NCI-H1436 treated with DMSO at 0.1 percent for 48 hours (cell line): Measurements from ENCODE around the gene TM7SF2.
A peak's percentile ranks its signal among the peaks of the same experiment; 100 is the strongest.

ENCODE experiments used
- DNase-seq: peaks from one replicate; lab custom pipeline; 2025; lab: John Stamatoyannopoulos, UW

TM7SF2 gene

DNA sequence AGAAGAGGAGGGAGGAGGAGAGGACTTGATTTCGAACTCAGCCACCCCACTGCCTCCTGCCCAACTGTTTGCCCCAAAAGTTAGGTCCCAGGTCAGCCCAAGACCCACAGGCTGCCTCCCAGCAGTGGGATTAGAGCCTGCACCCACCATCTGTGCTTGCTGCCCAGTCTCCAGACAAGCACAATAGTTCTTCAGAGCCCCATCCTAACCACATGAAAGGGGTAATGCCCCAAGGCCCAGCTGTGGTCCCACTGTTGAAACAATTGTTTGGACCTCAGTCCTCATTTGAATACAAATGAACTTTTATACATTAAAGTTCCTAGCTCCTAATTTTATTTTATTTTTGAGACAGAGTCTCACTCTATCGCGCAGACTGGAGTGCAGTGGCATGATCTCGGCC lies 21.0 kb upstream of the TM7SF2 start:
- no peak for DNase-seq

DNA sequence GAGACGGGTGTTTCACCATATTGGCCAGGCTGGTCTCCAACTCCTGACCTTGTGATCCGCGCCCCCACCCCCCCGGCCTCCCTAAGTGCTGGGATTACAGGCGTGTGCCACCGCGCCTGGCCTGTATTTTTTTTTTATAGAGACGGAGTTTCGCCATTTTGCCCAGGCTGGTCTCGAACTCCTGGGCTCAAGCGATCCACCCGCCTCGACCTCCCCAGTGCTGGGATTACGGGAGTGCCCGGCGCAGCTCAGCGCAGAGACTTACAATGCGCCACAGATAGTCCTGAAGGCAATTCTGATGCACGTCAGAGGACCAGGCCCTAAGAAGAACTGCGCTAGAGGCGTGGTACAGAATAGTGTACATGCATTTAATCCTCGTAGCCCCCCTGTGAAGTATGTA lies 16.2 kb upstream of the TM7SF2 start:
- no peak for DNase-seq

DNA sequence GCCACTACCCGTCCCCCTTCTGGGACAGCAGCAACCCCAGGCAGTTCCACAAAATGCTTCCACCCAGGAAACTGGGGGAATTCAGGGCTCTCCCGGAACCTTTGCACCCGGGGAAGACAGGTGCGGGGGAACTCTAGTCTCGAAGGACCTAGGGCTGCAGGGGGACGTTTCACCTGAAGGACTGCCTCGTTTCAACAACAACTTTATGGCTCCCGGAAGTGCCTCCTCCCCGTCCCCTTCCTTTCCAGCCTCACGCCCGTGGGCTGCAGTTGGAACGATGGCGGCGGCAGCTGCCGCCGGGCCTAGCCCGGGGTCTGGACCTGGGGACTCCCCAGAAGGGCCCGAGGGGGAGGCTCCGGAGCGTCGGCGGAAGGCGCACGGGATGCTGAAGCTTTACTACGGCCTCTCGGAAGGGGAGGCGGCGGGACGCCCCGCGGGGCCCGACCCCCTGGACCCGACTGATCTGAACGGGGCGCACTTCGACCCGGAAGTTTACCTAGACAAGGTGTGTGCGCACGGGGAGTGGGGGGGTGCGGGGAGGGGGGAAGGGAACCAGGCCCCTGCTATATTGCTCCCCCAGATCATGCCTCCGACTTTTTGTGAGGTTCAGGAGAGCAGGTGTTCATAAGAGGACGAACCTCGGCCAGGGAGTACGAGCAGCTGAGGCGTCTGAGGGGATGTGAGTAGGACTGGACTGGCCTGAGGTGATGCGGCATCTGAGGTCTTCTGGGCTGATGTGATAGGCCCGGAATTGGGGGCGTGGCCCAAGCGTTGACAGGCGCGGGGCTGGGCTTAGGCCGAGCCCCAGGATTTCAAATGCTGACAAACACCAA lies 15.5 kb upstream of the TM7SF2 start, which contains the start of gene VPS51:
TSS of gene VPS51 (plus strand) at position 241 of the 833 bp plus-strand sequence. CDS start at position 278, 37 bp downstream.
- DNase-seq = peak; percentile 67

DNA sequence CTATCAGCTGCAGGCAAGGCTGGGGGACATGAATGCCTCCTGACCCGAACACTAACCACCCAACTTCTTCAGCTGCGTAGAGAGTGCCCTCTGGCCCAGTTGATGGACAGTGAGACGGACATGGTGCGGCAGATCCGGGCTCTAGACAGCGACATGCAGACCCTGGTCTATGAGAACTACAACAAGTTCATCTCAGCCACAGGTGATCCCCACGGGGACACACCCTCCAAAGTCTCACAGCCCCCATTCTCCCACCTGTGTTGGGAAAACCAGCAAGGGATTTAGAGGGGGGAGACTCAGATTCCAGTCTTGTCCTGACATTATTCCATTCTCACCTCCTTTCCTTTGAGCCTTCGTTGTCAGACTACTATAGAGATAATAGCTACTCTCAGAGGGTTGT lies 14.7 kb upstream of the TM7SF2 start:
- no peak for DNase-seq

DNA sequence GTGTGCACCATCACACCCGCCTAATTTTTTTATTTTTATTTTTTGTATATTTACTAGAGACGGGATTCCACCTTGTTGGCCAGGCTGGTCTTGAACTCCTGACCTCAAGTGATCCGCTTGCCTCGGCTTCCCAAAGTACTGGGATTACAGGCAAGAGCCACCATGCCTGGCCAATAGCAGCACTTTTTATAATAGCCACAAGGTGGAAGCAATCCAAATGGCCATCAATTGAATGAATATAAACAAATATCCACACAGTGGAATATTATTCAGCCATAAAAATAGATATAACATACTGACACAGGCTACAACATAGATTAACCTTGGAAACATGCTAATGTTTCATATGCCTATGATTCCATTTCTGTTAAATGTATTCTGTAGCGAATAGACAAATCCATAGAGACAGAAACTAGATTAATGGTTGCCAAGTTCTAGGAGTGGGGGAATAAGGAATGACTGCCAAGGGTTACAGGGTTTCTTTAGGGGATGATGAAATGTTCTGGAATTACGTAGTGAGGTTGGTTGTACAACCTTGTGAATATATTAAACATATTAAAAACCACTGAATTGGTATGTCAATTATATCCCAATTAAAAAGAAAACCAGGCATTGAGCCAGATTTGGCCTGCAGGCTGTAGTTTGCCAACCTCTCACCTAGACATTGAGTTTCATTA lies 10.9 kb upstream of the TM7SF2 start:
- no peak for DNase-seq

DNA sequence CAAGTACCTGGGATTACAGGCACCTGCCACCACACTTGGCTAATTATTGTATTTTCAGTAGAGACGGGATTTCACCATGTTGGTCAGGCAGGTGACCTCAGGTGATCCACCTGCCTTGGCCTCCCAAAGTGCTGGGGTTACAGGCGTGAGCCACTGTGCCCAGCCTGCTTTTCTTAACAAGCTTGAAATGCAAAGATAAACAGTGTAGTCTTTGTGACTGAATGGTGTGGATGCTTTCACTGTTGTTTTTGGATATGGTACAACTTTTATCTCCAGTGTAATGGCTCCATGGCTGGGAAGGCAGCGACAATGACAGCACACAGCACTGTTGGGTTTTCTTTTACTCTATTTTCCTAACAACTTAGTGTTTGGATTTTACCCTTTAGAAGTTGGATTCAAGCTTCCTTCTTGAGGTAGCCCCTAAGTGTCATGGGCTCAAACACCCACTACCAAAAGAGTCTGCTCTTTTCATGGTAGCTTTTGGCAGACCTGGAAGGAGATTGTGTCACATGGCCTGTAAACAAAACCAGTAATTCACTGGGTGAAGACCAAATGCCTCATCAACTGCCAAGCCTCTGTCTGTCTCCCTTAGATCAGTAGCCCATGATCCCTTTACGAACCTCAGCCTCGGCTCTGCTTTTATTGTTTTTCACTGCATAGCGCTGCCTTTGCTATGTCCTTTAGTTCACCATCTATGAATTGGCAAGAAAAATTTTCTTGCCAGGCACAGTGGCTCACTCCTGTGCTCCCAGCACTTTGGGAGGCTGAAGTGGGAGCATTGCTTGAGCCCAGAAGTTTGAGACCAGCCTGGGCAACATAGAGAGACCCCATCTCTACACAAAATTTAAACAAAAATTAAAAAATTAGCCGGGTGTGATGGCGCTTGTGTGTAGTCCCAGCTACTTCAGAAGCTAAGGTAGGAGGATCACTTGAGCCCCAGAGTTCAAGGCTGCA lies 9.3 kb upstream of the TM7SF2 start:
- no peak for DNase-seq

DNA sequence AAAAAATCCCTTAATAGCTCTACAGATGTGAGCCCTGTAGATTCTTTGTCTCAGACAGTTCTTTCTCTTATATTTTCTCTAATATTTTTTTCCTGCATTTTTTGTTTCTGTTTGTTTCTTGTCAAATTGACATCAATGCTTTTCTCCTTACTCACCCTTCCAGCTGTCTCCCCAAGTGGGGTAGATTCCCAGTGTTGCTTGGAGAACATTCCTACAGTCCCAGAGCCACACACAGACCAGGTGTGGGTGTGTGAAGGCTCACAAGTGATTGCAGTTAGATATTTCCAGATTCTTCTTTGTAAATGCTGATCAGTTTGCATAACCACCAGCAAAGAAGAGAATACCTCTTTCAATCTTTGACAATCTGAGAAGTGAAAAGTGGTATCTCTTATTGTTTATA lies 8.2 kb upstream of the TM7SF2 start:
- DNase-seq = no peak

DNA sequence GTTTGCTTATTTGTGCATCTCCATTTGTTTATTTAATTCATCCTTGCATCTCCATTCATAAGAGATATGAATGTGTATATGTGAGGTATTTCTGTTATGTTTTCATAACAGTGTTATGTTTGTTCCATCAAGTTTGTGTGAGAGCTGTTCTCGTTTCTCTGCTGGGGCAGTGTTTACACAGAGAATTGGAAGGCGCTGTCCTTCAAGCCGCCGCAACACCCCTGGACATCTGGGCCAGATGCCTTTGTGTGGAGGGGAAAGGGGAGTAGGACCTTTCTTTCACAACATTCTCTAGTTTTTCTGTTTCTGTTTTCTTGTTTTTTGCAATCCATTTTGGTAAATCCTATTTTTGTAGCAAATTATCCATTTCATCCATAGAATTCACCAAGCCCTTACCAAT lies 7.0 kb upstream of the TM7SF2 start:
- no peak for DNase-seq

DNA sequence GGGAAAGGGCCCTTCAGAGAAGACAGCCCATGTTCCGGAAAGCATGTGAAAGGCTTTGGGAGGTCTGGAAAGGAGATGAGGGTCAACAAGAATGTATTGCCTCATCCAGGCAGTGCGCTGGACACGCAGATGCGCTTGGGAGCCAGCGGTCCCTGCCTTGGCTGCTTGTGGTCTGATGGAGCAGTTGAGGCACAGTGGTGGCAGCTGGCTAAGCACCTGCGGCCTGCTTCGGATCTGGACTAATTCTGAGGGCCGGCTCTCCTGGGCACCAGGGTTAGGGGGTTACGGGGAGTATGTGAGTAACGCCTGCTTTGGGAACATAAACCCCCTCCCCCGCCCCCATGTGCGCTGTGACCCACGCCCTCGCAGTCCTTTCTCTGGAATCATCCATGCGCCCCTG lies 4.6 kb upstream of the TM7SF2 start:
- DNase-seq = no peak

DNA sequence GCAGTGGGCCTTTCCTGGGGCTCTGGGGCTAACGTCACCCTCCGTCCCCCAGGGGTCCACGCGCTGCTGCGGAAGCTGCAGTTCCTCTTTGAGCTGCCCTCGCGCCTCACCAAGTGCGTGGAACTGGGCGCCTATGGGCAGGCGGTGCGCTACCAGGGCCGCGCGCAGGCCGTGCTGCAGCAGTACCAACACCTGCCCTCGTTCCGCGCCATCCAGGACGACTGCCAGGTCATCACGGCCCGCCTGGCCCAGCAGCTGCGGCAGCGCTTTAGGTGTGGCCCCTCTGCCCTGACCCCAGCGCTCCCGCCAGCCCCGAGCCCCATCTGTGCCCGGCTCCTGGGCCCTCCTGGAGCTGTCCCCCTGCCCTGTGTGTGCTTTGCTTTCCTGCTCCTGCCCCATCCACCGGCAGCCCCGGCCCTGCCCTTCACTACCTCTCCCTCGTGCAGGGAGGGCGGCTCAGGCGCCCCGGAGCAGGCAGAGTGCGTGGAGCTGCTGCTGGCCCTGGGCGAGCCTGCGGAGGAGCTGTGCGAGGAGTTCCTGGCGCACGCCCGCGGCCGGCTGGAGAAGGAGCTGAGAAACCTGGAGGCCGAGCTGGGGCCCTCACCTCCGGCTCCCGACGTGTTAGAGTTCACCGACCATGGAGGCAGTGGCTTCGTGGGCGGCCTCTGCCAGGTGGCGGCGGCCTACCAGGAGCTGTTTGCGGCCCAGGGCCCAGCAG lies 3.8 kb upstream of the TM7SF2 start:
- no peak for DNase-seq

DNA sequence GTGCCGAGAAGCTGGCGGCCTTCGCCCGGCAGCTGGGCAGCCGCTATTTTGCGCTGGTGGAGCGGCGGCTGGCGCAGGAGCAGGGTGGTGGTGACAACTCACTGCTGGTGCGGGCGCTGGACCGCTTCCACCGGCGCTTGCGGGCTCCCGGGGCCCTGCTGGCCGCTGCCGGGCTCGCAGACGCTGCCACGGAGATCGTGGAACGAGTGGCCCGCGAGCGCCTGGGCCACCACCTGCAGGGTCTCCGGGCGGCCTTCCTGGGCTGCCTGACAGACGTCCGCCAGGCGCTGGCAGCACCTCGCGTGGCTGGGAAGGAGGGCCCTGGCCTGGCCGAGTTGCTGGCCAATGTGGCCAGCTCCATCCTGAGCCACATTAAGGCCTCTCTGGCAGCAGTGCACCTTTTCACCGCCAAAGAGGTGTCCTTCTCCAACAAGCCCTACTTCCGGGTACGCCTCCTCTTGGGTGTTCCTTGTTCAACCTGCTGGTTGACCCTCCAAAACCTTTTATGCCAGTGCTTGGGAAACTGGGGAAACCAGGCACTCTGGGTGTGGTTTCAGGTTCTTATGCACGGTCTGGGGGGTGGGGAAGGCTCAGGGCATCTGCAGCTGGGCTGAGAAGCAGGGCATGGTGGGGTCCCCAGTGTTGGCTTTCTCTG lies 3.1 kb upstream of the TM7SF2 start:
- no peak for DNase-seq

DNA sequence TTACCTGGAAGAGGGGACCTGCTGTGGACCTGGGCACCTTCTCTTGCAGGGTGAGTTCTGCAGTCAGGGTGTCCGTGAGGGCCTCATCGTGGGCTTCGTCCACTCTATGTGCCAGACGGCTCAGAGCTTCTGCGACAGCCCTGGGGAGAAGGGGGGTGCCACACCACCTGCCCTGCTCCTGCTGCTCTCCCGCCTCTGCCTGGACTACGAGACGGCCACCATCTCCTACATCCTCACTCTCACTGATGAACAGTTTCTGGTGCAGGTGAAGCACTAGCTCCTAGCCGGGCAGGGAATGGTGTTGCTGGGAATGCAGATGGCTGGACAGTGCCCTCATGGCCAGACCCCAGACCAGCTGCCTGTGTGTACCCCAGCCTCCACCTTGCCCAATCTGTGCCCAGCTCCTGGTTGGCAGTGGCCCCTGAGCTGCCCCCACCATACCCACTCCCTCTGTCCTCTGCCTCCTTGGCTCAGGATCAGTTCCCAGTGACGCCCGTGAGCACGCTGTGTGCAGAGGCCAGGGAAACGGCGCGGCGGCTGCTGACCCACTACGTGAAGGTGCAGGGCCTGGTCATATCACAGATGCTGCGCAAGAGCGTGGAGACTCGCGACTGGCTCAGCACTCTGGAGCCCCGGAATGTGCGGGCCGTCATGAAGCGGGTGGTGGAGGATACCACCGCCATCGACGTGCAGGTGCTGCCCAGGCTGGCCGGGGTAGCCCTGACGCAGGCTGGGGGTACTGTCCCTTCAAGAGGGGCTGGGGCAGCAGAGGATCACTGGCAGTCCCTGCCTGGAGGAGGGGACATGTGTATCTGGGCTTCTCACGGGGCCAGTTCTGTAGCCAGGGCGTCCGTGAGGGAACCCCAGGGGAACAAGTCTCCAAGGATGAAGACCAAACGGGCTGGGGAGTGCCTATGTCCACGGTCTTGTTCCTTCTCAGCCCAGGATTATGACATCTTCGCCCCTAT lies 2.2 kb upstream of the TM7SF2 start:
- DNase-seq = no peak

DNA sequence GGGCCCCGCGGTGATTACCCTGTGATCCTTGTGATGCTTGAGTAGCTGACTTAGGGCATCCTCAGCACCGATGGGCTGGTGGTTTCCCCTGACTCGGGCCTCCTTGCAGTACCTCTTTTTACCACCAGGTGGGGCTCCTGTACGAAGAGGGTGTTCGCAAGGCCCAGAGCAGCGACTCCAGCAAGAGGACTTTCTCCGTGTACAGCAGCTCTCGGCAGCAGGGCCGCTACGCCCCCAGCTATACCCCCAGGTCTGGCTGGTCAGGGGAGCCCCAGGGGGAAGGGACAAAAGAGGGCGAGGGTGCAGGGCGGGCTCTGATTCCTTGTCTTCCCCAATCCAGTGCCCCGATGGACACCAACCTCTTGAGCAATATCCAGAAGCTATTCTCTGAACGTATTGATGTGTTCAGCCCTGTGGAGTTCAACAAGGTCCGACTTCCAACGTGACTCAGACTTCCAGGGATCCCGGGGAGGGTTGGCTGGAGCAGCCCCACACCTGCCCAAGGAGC lies 1.3 kb upstream of the TM7SF2 start:
- DNase-seq = peak; percentile 13

DNA sequence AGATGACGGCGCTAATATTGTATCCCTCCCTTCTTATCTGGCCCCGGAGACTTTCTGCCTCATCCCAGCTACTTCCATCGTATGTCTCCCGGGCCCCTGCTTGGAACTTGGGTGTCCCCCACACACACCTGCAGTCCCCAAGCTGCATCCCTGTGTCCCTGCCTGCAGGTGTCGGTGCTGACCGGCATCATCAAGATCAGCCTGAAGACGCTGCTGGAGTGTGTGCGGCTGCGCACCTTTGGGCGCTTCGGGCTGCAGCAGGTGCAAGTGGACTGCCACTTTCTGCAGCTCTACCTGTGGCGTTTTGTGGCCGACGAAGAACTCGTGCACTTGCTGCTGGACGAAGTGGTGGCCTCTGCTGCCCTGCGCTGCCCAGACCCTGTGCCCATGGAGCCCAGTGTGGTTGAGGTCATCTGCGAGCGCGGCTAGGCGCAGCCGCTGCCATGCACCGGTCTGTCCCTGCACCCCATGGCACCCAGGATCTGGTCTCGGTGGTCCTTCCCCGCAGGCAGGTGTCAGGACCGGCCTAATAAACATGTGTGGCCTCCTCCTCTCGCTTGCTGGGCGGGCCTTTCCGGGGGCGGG lies 421 bp upstream of the TM7SF2 start:
- DNase-seq = no peak

DNA sequence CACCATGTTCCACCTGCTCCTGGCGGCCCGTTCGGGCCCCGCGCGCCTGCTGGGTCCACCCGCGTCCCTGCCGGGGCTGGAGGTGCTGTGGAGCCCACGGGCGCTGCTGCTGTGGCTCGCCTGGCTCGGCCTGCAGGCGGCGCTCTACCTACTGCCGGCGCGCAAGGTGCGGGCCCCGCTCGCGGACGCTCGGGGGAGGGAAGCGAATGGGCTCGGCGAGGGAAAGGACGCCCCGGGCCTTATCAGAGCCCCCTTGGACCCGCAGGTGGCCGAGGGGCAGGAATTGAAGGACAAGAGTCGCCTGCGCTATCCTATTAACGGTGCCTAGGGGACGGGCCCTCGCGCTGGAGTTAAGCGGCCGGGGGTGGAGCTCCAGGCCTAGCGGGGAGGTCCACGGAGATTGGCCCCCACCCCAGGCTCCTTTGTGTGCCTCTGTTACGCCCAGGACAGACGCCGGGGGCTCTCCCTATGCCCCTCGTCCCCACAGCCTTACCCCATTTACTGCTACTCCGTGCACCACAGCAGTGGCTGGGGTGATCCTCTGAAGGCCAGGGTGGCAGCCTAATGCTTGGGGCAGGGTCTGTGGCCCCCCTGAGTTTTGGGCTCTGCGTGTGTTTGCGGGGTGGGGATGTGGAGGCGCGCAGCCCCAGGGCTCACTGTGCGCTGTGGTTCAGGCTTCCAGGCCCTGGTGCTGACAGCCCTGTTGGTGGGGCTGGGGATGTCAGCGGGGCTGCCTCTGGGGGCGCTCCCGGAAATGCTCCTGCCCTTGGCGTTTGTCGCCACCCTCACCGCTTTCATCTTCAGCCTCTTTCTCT lies 1.1 kb downstream of the TM7SF2 start:
- DNase-seq = no peak

DNA sequence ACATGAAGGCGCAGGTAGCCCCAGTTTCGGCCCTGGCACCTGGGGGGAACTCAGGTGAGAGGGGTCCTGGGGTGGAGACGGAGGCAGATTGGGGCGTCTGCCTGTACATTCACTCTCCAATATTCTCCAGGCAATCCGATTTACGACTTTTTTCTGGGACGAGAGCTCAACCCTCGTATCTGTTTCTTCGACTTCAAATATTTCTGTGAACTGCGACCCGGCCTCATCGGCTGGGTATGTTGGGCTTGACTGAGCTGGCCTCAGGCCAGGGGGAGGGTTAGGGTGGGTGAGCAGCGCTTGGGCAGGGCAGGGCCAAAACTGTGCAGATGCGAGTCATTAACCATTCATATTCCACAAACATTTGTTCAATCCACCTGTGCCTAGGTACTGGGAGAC lies 1.7 kb downstream of the TM7SF2 start:
- DNase-seq = no peak

DNA sequence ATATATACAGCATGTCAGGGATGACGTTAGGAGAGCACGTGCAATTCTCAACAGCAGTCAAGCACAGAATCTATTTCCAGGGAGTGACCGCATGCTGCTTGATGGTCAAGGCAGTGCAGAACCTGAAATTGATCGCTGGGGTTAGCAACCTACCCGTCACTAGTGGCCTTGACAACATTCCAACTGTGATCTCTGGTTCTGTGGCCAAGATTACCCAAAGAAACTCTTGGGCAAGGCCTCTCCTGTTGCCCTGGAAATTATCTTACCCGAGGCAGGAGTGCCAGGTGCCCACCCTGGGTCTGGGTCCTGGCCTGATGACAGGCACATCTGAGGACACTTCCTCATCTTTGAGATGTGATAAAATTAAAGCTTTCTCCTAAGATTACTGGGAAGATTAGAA lies 2.2 kb downstream of the TM7SF2 start:
- DNase-seq = no peak

DNA sequence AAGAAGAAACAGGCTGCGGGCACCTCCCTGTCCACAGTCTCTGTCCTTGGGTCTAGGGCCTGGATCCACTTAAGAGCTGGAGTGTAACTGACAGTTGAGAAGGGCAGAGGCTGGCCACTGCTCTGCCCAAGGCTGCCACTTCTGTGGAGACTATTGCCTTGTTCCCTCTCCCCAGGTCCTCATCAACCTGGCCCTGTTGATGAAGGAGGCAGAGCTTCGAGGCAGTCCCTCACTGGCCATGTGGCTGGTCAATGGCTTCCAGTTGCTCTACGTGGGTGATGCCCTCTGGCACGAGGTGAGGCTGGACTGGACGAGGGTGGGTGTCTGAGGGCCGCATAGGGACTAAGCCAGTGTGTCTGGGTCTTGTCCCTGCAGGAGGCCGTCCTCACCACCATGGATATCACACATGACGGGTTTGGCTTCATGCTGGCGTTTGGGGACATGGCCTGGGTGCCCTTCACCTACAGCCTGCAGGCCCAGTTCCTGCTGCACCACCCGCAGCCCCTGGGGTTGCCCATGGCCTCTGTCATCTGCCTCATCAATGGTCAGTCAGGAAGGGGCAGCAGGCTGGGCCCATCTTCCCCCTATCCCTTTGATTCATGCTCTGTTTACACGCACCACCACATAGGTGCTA lies 3.0 kb downstream of the TM7SF2 start:
- no peak for DNase-seq
